GF-D8 (cell line): Measurements from ENCODE around the gene UTF1.

Experiments
- DNase-seq: peaks from one replicate; lab custom pipeline; 2025; lab: John Stamatoyannopoulos, UW

UTF1 gene

GRCh38 chr10:133278577-133279265, 48.7 kb downstream of the UTF1 start:
- DNase-seq: peak; percentile 82

GRCh38 chr10:133279326-133280226, 49.6 kb downstream of the UTF1 start:
- DNase-seq: peak; percentile 70

DNA sequence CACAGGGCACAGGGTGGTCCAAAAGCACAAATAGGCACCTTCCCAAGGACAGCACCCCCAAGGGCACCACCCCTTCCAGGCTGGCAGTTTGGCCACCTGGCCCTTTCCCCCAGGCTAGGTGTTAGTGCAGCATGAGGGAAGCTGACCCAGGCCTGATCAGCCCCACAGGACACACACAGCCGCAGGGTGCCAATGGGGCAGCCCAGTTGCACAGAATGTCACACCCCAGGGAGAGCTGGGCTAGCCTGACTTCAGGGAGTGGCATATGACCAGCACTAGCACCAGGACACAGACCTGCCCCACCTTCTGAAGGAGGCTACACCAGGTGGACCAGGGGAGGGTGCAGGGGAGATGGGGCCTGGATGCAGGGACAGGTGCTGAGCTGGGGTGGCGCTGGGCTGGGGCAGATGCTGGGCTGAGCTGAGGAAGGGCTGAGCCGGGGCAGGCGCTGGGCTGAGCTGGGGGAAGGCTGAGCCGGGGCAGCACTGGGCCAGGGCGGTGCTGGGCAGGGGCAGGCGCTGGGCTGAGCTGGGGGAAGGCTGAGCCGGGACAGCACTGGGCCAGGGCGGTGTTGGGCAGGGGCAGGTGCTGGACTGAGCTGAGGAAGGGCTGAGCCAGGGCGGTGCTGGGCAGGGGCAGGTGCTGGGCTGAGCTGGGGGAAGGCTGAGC, 50.5 kb downstream of the UTF1 start:
- no peak for DNase-seq

DNA sequence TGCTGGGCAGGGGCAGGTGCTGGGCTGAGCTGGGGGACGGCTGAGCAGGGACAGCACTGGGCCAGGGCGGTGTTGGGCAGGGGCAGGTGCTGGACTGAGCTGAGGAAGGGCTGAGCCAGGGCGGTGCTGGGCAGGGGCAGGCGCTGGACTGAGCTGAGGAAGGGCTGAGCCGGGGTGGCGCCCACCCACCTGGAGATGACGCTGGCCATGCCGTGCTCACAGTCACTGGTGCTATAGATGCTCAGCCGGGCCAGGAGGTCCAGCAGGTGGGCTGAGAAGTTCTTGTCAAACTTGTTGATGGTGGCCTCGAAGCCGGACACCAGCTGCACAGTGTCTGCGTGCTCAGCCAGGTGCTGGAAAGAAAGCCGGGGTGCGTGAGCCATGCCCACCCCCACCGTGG, 51.1 kb downstream of the UTF1 start:
- no peak for DNase-seq
